H1 (cell line): ENCODE measurements around the gene LY9. TPM values are rescaled to one million over a fixed set of nuclear protein-coding genes. Genes with fewer than 3 reads are reported as not detected.

Source experiments
- CTCF ChIA-PET: fragments of 300-600 bp; sonication (Branson Sonifier 250); formaldehyde crosslinking; loops from one replicate; lab custom pipeline; 2021; ENCODE audit not compliant: partially characterized antibody; lab: Charles Lee
- POLR2A ChIA-PET: fragments of 300-600 bp; sonication (Branson Sonifier 250); formaldehyde crosslinking; loops from one replicate; lab custom pipeline; 2021; ENCODE audit warnings: inconsistent platforms; ENCODE audit not compliant: partially characterized antibody; lab: Charles Lee
- DNase-seq, 2 experiments: peaks; one replicate each; pipeline versions ENCODE4 v3.0.0 to v3.0.0-alpha.2; 2010 to 2022; ENCODE audit warnings: low spot score in 2 of 2, low read depth in 1 of 2, mixed read lengths in 1 of 2
- FAIRE-seq: peaks from 2 replicates; lab custom pipeline; 2011; peaks lifted over from hg19 to GRCh38; lab: Jason Lieb, UNC
- H2AFZ ChIP-seq: 2 replicates; pipeline ENCODE4 v1.8.1; 2012; ENCODE audit warnings: low read length, inconsistent platforms
- H2AK5ac ChIP-seq: 2 replicates; pipeline ENCODE4 v1.6.1; 2013; ENCODE audit warnings: low read depth, low read length
- H2BK120ac ChIP-seq: replicated peaks from 2 replicates; pipeline ENCODE3; 2013; ENCODE audit warnings: low read depth, low read length, inconsistent platforms
- H2BK12ac ChIP-seq: 2 replicates; pipeline ENCODE4 v1.6.1; 2013; ENCODE audit warnings: low read depth, low read length
- H2BK15ac ChIP-seq: 2 replicates; pipeline ENCODE4 v1.6.1; 2013; ENCODE audit warnings: low read length
- H2BK20ac ChIP-seq: 2 replicates; pipeline ENCODE4 v1.6.1; 2013; ENCODE audit warnings: low read length
- H2BK5ac ChIP-seq: 2 replicates; pipeline ENCODE4 v1.6.1; 2013; ENCODE audit warnings: low read depth, low read length
- H3K14ac ChIP-seq: 2 replicates; pipeline ENCODE4 v1.6.1; 2013; ENCODE audit warnings: inconsistent platforms; ENCODE audit not compliant: insufficient read length
- H3K18ac ChIP-seq: 2 replicates; pipeline ENCODE4 v1.6.1; 2013; ENCODE audit warnings: low read length; ENCODE audit errors: extremely low read depth
- H3K23ac ChIP-seq: 2 replicates; pipeline ENCODE4 v1.6.1; 2013; ENCODE audit warnings: inconsistent platforms; ENCODE audit not compliant: insufficient read length
- H3K23me2 ChIP-seq: 2 replicates; pipeline ENCODE4 v1.6.1; 2013; ENCODE audit warnings: low read depth, low read length
- H3K27ac ChIP-seq: 2 replicates; pipeline ENCODE4 v1.6.1; 2011; ENCODE audit warnings: low read depth, low read length, inconsistent platforms
- H3K27me3 ChIP-seq, 4 experiments: replicated peaks in 1 of 4; 1 replicate in 1 of 4; 2 replicates in 3 of 4; pipeline versions ENCODE4 v1.6.1 to v1.8.1; 2011 to 2013; ENCODE audit warnings: low read length in 3 of 4, mild to moderate bottlenecking in 3 of 4, inconsistent platforms in 2 of 4, mixed read lengths in 2 of 4, moderate library complexity in 1 of 4; ENCODE audit not compliant: control insufficient read depth in 3 of 4, insufficient read depth in 3 of 4; ENCODE audit errors: extremely low read depth in 1 of 4
- H3K36me3 ChIP-seq, 4 experiments: 2 replicates each; pipeline versions ENCODE4 v1.6.1 to v1.8.1; 2011 to 2013; ENCODE audit warnings: mild to moderate bottlenecking in 4 of 4, low read length in 3 of 4, moderate library complexity in 2 of 4, control low read depth in 1 of 4, inconsistent platforms in 1 of 4; ENCODE audit not compliant: insufficient read depth in 4 of 4, control insufficient read depth in 2 of 4
- H3K4ac ChIP-seq: replicated peaks from 2 replicates; pipeline ENCODE3; 2013; ENCODE audit warnings: low read length, low read depth, mixed read lengths, inconsistent platforms; ENCODE audit not compliant: insufficient read length
- H3K4me1 ChIP-seq, 4 experiments: replicated peaks in 1 of 4; 1 replicate in 1 of 4; 2 replicates in 3 of 4; pipeline versions ENCODE4 v1.6.1 to v1.8.1; 2011 to 2013; ENCODE audit warnings: low read length in 3 of 4, inconsistent platforms in 2 of 4, mixed read lengths in 1 of 4; ENCODE audit not compliant: insufficient read depth in 4 of 4, control insufficient read depth in 3 of 4
- H3K4me2 ChIP-seq, 2 experiments: 2 replicates each; pipeline versions ENCODE4 v1.6.1 to v1.8.1; 2011 to 2013; ENCODE audit warnings: low read depth in 2 of 2, low read length in 2 of 2, control low read depth in 1 of 2, inconsistent platforms in 1 of 2, mild to moderate bottlenecking in 1 of 2; ENCODE audit not compliant: insufficient read depth in 1 of 2
- H3K4me3 ChIP-seq, 4 experiments: fragments of 200-600, 300-600 bp in 1 of 4; sonication (generic), shearing (Covaris generic), sonication (Bioruptor Twin) in 1 of 4; 2 replicates each; pipeline versions ENCODE4 v1.5.1 to v1.8.1; 2011 to 2016; ENCODE audit warnings: low read length in 4 of 4, low read depth in 3 of 4, control low read depth in 2 of 4, inconsistent platforms in 2 of 4, mild to moderate bottlenecking in 2 of 4, mixed read lengths in 1 of 4, moderate library complexity in 1 of 4; ENCODE audit not compliant: insufficient read depth in 2 of 4; ENCODE audit errors: extremely low read depth in 1 of 4
- H3K56ac ChIP-seq: replicated peaks from 2 replicates; pipeline ENCODE3; 2013; ENCODE audit warnings: low read depth, mild to moderate bottlenecking, mixed read lengths, low read length, inconsistent platforms; ENCODE audit not compliant: insufficient read length
- H3K79me1 ChIP-seq: 2 replicates; pipeline ENCODE4 v1.6.1; 2013; ENCODE audit warnings: low read depth, low read length, control low read depth
- H3K79me2 ChIP-seq, 2 experiments: 2 replicates each; pipeline versions ENCODE4 v1.6.1 to v1.8.1; 2012 to 2013; ENCODE audit warnings: low read length in 2 of 2, mild to moderate bottlenecking in 2 of 2, inconsistent platforms in 1 of 2; ENCODE audit not compliant: insufficient read depth in 2 of 2, control insufficient read depth in 1 of 2
- H3K9ac ChIP-seq, 4 experiments: replicated peaks in 1 of 4; 1 replicate in 1 of 4; 2 replicates in 3 of 4; pipeline versions ENCODE4 v1.6.1 to v1.8.1; 2011 to 2013; ENCODE audit warnings: low read depth in 3 of 4, low read length in 3 of 4, control low read depth in 2 of 4, mild to moderate bottlenecking in 2 of 4, moderate library complexity in 2 of 4, inconsistent platforms in 1 of 4; ENCODE audit errors: extremely low read depth in 1 of 4
- H3K9me3 ChIP-seq, 2 experiments: 2 replicates each; pipeline versions ENCODE4 v1.6.1 to v1.8.1; 2012 to 2013; ENCODE audit warnings: mild to moderate bottlenecking in 2 of 2, moderate library complexity in 2 of 2, control low read depth in 1 of 2, inconsistent platforms in 1 of 2, low read depth in 1 of 2, low read length in 1 of 2, mixed read lengths in 1 of 2; ENCODE audit not compliant: insufficient read depth in 2 of 2
- H4K20me1 ChIP-seq, 2 experiments: replicated peaks in 1 of 2; 2 replicates each; pipeline versions ENCODE3 to v1.8.1; 2011 to 2013; ENCODE audit warnings: inconsistent platforms in 2 of 2, low read length in 2 of 2, mild to moderate bottlenecking in 1 of 2; ENCODE audit not compliant: insufficient read depth in 2 of 2, control insufficient read depth in 1 of 2
- H4K5ac ChIP-seq: 2 replicates; pipeline ENCODE4 v1.6.1; 2013; ENCODE audit warnings: low read length, low read depth, mixed read lengths, inconsistent platforms; ENCODE audit not compliant: insufficient read length
- H4K8ac ChIP-seq: 2 replicates; pipeline ENCODE4 v1.8.0; 2013; ENCODE audit warnings: mild to moderate bottlenecking, moderate library complexity, low read length, inconsistent platforms; ENCODE audit not compliant: insufficient read depth; ENCODE audit errors: extremely low read depth
- H4K91ac ChIP-seq: replicated peaks from 2 replicates; pipeline ENCODE3; 2013; ENCODE audit warnings: low read length, mixed read lengths, inconsistent platforms; ENCODE audit not compliant: insufficient read length
- BCL11A ChIP-seq, 2 experiments: IDR thresholded peaks; one replicate each; pipeline ENCODE4 v1.6.1; 2011; ENCODE audit warnings: low read depth in 2 of 2, low read length in 2 of 2, mild to moderate bottlenecking in 2 of 2
- CREB1 ChIP-seq: IDR thresholded peaks from 2 replicates; pipeline ENCODE4 v1.6.1; 2012; ENCODE audit warnings: inconsistent platforms
- GABPA ChIP-seq: IDR thresholded peaks from 2 replicates; pipeline ENCODE4 v1.6.1; 2011; ENCODE audit warnings: mild to moderate bottlenecking, low read length, moderate library complexity, borderline replicate concordance; ENCODE audit not compliant: insufficient read depth
- KDM4A ChIP-seq: IDR thresholded peaks from one replicate; pipeline ENCODE4 v1.7.1; 2012; ENCODE audit warnings: low read depth, mild to moderate bottlenecking, moderate library complexity, low read length, inconsistent platforms; ENCODE audit not compliant: severe bottlenecking
- NRF1 ChIP-seq: IDR thresholded peaks from 2 replicates; pipeline ENCODE4 v1.6.1; 2011; ENCODE audit warnings: mild to moderate bottlenecking, low read depth, low read length, improper control_type of control experiment
- POLR2A ChIP-seq, 2 experiments: IDR thresholded peaks; 1 replicate in 1 of 2; 2 replicates in 1 of 2; pipeline ENCODE4 v1.6.1; 2011; ENCODE audit warnings: low read depth in 2 of 2, low read length in 2 of 2, mild to moderate bottlenecking in 2 of 2; ENCODE audit errors: control extremely low read depth in 1 of 2
- POLR2AphosphoS5 ChIP-seq: IDR thresholded peaks from 2 replicates; pipeline ENCODE4 v1.6.1; 2011; ENCODE audit warnings: low read depth, low read length
- POU5F1 ChIP-seq: IDR thresholded peaks from 2 replicates; pipeline ENCODE4 v1.6.1; 2011; ENCODE audit warnings: low read depth, mild to moderate bottlenecking, low read length, moderate library complexity
- YY1 ChIP-seq: IDR thresholded peaks from 2 replicates; pipeline ENCODE4 v1.6.1; 2011; ENCODE audit warnings: low read depth, mild to moderate bottlenecking, low read length
- ZNF274 ChIP-seq: IDR thresholded peaks from 2 replicates; pipeline ENCODE4 v1.7.0; 2012; ENCODE audit warnings: low read length, borderline replicate concordance; ENCODE audit errors: extremely low read depth
- polyA plus RNA-seq, 7 experiments: library from polyadenylated mRNA; depleted of rRNA in 3 of 7; stranded (reverse) in 5 of 7; unstranded in 2 of 7; fragments of >200 nt in 5 of 7; fragments of 200-250 nt in 2 of 7; gene quantifications; 1 replicate in 5 of 7; 2 replicates in 1 of 7; 4 replicates in 1 of 7; pipeline versions ENCODE4 v1.2.1 to v1.2.3, GENCODE V29; 2011 to 2013; ENCODE audit warnings: missing spikeins in 2 of 7, mixed read lengths in 2 of 7
- total RNA-seq: library from RNA; stranded (reverse); fragmentation: NEBNext Ultra II Directional; extraction: Animal tissue kit (Norgen Biotek cat#: 25700); gene quantifications from 2 replicates; pipeline ENCODE4 v1.2.1, GENCODE V29; 2021
- TF ChIP-seq, protein P1 (sequence below), 3 experiments: IDR thresholded peaks; 1 replicate in 2 of 3; 2 replicates in 1 of 3; pipeline versions ENCODE4 v1.5.1 to v1.6.1; 2011; ENCODE audit warnings: low read length in 3 of 3, mild to moderate bottlenecking in 3 of 3, inconsistent platforms in 2 of 3, low read depth in 1 of 3, moderate library complexity in 1 of 3; ENCODE audit not compliant: insufficient read depth in 1 of 3; ENCODE audit errors: control extremely low read depth in 1 of 3

The LY9 gene
- total and polyA plus RNA-seq, 2 of the 8 experiments (the other 6 are each of a cell fraction or from before 2014, with no cell fraction given): not detected

DNA sequence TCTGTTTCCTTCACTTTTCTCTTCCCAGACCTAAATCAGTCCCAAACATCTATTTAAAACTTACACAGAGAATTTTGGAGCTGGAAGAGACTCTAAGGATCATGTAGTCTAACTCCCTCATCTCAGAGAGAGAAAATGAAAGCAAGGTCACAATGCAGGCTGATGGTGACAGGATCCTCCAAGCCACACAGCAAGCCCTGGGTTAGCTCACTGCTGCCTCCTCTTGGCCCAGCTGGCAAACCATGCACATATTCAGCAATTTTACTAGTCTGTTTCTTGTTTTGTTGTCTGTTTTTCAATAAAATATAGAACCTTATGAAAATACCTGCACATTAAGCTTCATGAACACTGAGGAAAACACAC lies 27.7 kb upstream of the LY9 start:
- no peaks in the 10 kb centered on the region for H3K36me3 ChIP-seq
- no peaks in the 10 kb centered on the region for H3K23me2 ChIP-seq
- no peak overlapping the region for H3K18ac ChIP-seq
- no peak overlapping the region for H3K4ac ChIP-seq
- H3K56ac ChIP-seq: no peak overlapping the region
- H3K23ac ChIP-seq: no peak overlapping the region
- no peak overlapping the region for H2BK5ac ChIP-seq
- DNase-seq (peak in 1 of 2 experiments; percentile 60), FAIRE-seq (peak; percentile 93)
- no peaks in the 10 kb centered on the region for H3K79me1 ChIP-seq
- no peaks in the 10 kb centered on the region for H3K79me2 ChIP-seq
- H2AK5ac ChIP-seq: no peak overlapping the region
- H4K8ac ChIP-seq: no peak overlapping the region
- no peak overlapping the region for H4K5ac ChIP-seq
- no peak overlapping the region for H3K14ac ChIP-seq
- H4K20me1 ChIP-seq: no peaks in the 10 kb centered on the region
- H3K27ac ChIP-seq: no peak overlapping the region
- H2BK20ac ChIP-seq: no peak overlapping the region
- H4K91ac ChIP-seq: no peak overlapping the region
- no peak overlapping the region for H3K4me3 ChIP-seq
- peak overlapping the region; percentile 94 for H2AFZ ChIP-seq
- peak overlapping the region; percentile 20; the same call in 1 of the 2 replicates for H2BK15ac ChIP-seq
- H3K4me1 ChIP-seq: no peaks in the 10 kb centered on the region
- no peaks in the 10 kb centered on the region for H3K27me3 ChIP-seq
- no peaks in the 10 kb centered on the region for H3K9me3 ChIP-seq
- ChIA-PET POLR2A (interaction anchor here (1.0 kb wide), 1 partner anchor 20 kb away, joined by 3 read pairs; no protein-coding TSS in a partner anchor), CTCF (interaction anchor here (0.6 to 11.9 kb wide), 31 partner anchors 9 to 371 kb away, joined by 3 to 141 read pairs (median 4); partner anchors contain the start of gene ITLN2)
- no peak overlapping the region for H3K9ac ChIP-seq
- no peak overlapping the region for H3K4me2 ChIP-seq
- H2BK12ac ChIP-seq: no peak overlapping the region
- no peak overlapping the region for H2BK120ac ChIP-seq
- TF ChIP-seq ZNF274: no peak
- TF ChIP-seq YY1: peak; percentile 87
- TF ChIP-seq, protein P1, sequence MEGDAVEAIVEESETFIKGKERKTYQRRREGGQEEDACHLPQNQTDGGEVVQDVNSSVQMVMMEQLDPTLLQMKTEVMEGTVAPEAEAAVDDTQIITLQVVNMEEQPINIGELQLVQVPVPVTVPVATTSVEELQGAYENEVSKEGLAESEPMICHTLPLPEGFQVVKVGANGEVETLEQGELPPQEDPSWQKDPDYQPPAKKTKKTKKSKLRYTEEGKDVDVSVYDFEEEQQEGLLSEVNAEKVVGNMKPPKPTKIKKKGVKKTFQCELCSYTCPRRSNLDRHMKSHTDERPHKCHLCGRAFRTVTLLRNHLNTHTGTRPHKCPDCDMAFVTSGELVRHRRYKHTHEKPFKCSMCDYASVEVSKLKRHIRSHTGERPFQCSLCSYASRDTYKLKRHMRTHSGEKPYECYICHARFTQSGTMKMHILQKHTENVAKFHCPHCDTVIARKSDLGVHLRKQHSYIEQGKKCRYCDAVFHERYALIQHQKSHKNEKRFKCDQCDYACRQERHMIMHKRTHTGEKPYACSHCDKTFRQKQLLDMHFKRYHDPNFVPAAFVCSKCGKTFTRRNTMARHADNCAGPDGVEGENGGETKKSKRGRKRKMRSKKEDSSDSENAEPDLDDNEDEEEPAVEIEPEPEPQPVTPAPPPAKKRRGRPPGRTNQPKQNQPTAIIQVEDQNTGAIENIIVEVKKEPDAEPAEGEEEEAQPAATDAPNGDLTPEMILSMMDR (IDR thresholded peaks at IDR 0.05; ENCODE audit: control extremely low read depth in 1 of 3, insufficient read depth in 1 of 3, low read depth in 1 of 3, low read length in 3 of 3): peak; percentile 82 to 89 (median 85)
- TF ChIP-seq GABPA: no peak
- no peak for TF ChIP-seq KDM4A
- no peak for TF ChIP-seq POLR2AphosphoS5
- TF ChIP-seq POU5F1: no peak
- no peak for TF ChIP-seq BCL11A (IDR thresholded peaks at IDR 0.05; ENCODE audit: low read depth in 2 of 2, low read length in 2 of 2)
- no peak for TF ChIP-seq POLR2A (IDR thresholded peaks at IDR 0.05; ENCODE audit: control extremely low read depth in 1 of 2, low read depth in 2 of 2, low read length in 2 of 2)
- TF ChIP-seq CREB1: no peak
- no peak for TF ChIP-seq NRF1
